Activated naive CD4-positive, alpha-beta T cell treated with anti-CD3 and anti-CD28 coated beads for 36 hours (primary cell): ENCODE data around the gene CHD1L. TPM values are rescaled to one million over a fixed set of nuclear protein-coding genes. Genes with fewer than 3 reads are reported as not detected.

ENCODE experiments used
- CTCF ChIA-PET: fragments of 350-600 bp; sonication (Branson Sonifier 250); formaldehyde crosslinking; loops from one replicate; lab custom pipeline; 2021; ENCODE audit warnings: antibody characterized with exemption; lab: Charles Lee
- DNase-seq: peaks from one replicate; pipeline ENCODE4 v3.0.0-alpha.2; 2020
- H3K27ac Mint-ChIP-seq: one replicate; pipeline ENCODE4 v1.8.0; 2021; ENCODE audit warnings: mild to moderate bottlenecking, mixed read lengths
- H3K27me3 Mint-ChIP-seq: one replicate; pipeline ENCODE4 v1.8.0; 2021; ENCODE audit warnings: low read depth, mixed read lengths
- H3K36me3 Mint-ChIP-seq: one replicate; pipeline ENCODE4 v1.8.0; 2021; ENCODE audit warnings: low read depth, mixed read lengths
- H3K4me1 Mint-ChIP-seq: one replicate; pipeline ENCODE4 v1.8.0; 2021; ENCODE audit warnings: low read depth, mixed read lengths
- H3K4me3 Mint-ChIP-seq: one replicate; pipeline ENCODE4 v1.8.0; 2021; ENCODE audit warnings: mild to moderate bottlenecking, moderate library complexity, mixed read lengths
- H3K9me3 Mint-ChIP-seq: one replicate; pipeline ENCODE4 v1.8.0; 2021; ENCODE audit warnings: mixed read lengths
- intact Hi-C: fragments of 100-400 bp; cut with micrococcal nuclease; formaldehyde crosslinking; loops from one replicate; pipeline ENCODE4 v1.15.1; 2023
- total RNA-seq, 2 experiments: library from RNA; stranded (reverse); gene quantifications; one replicate each; pipeline ENCODE4 v1.2.3, GENCODE V29; 2021

Gene CHD1L
- total RNA-seq, 2 experiments from 2014 or later: 54.8 to 56.8 TPM

- Mint-ChIP-seq H3K36me3 (no peaks in the 10 kb centered on the region), H3K4me3 (no peak overlapping the region), H3K4me1 (no peaks in the 10 kb centered on the region), H3K9me3 (peaks cover 2% of the 10 kb centered on the region), H3K27ac (no peak overlapping the region), H3K27me3 (peaks cover 45% of the 10 kb centered on the region)
- no peak for DNase-seq
- CTCF ChIA-PET: no interaction called here
- intact Hi-C loops: no loop called here
Measured at GRCh38 chr1:147341246-147341645, 98.8 kb downstream of the CHD1L start.

Other genes with a start within 250 kb of the CHD1L start
- gene PRKAB2, start 70.2 kb upstream of the CHD1L start, total RNA-seq: 1 to 10 TPM; 3.4 to 4.4 TPM
- under 1 TPM in 1 of 2 experiments, not detected in 1; 0.14 TPM for gene FMO5, start 17.3 kb upstream of the CHD1L start, total RNA-seq